BLaER1 treated with 17β-estradiol and CSF1 and Interleukin-3, amounts not matched to agents 10 nM and 100 nM (cell line): Measurements from ENCODE around the gene FGD5.
A peak's percentile ranks its signal among the peaks of the same experiment; 100 is the strongest.

ENCODE experiments used
- H3K27ac ChIP-seq, 11 experiments: shearing (Covaris generic); formaldehyde crosslinking; 2 replicates each; pipeline ENCODE4 v1.8.1; 2022
- H3K27me3 ChIP-seq, 11 experiments: shearing (Covaris generic); formaldehyde crosslinking; 2 replicates each; pipeline ENCODE4 v1.8.1; 2022
- H3K36me3 ChIP-seq, 11 experiments: shearing (Covaris generic); formaldehyde crosslinking; 2 replicates each; pipeline ENCODE4 v1.8.1; 2022
- H3K4me1 ChIP-seq, 10 experiments: shearing (Covaris generic); formaldehyde crosslinking; 2 replicates each; pipeline ENCODE4 v1.8.1; 2022
- H3K4me2 ChIP-seq, 11 experiments: shearing (Covaris generic); formaldehyde crosslinking; 2 replicates each; pipeline ENCODE4 v1.8.1; 2022
- H3K4me3 ChIP-seq, 10 experiments: shearing (Covaris generic); formaldehyde crosslinking; 2 replicates each; pipeline ENCODE4 v1.8.1; 2022
- H3K9ac ChIP-seq, 11 experiments: shearing (Covaris generic); formaldehyde crosslinking; 2 replicates each; pipeline ENCODE4 v1.8.1; 2022
- H3K9me3 ChIP-seq, 11 experiments: shearing (Covaris generic); formaldehyde crosslinking; replicated peaks in 1 of 11; 2 replicates each; pipeline ENCODE4 v1.8.1; 2022
- H4K20me1 ChIP-seq, 11 experiments: shearing (Covaris generic); formaldehyde crosslinking; 2 replicates each; pipeline ENCODE4 v1.8.1; 2022
- Cebpa-rat ChIP-seq, 11 experiments: shearing (Covaris generic); IDR thresholded peaks; 2 replicates each; pipeline ENCODE4 v1.8.1; 2022

FGD5 gene

GRCh38 chr3:14775011-14775410, 43.8 kb upstream of the FGD5 start:
- TF ChIP-seq Cebpa-rat (IDR thresholded peaks at IDR 0.05): no peak
- Histone ChIP-seq H3K4me2 (peak overlapping the region in 8 of 11 experiments; percentile 19 to 73 (median 50); a peak in 13 of 22 replicates), H3K9ac (no peak overlapping the region), H3K4me1 (peaks cover 5 to 40% (median 31%) of the 10 kb centered on the region in 10 experiments; a peak in 16 of 20 replicates), H4K20me1 (no peaks in the 10 kb centered on the region), H3K27ac (no peak overlapping the region), H3K9me3 (peaks cover 17 to 26% (median 21%) of the 10 kb centered on the region in 11 experiments; a peak in 21 of 22 replicates), H3K27me3 (no peaks in the 10 kb centered on the region), H3K36me3 (no peaks in the 10 kb centered on the region), H3K4me3 (no peak overlapping the region)

DNA sequence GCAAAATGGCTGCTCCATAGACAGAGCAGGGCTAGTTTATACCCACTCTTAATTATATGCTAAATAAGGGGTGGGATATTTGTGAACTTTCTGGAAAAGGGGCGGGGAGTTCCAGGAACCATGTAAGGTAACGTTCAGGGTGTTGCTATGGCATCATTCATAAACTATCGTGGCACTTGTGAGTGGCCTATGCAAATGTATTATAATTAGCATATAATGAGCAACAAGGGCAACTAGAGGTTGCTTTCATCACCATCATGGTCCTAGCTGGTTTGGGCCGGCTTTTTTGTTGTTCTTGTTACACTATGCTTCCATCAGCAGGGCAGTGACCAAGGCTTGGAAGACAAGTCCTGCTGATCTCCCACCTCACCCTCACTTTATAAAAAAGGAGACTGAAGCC, 43.2 kb upstream of the FGD5 start:
- Histone ChIP-seq H3K36me3 (no peaks in the 10 kb centered on the region), H3K4me3 (no peak overlapping the region), H4K20me1 (no peaks in the 10 kb centered on the region), H3K27ac (no peak overlapping the region), H3K4me2 (peak overlapping the region in 3 of 11 experiments; percentile 60 to 69 (median 68); a peak in 2 of 22 replicates), H3K27me3 (no peaks in the 10 kb centered on the region), H3K4me1 (peaks cover 5 to 40% (median 31%) of the 10 kb centered on the region in 10 experiments; a peak in 16 of 20 replicates), H3K9ac (no peak overlapping the region), H3K9me3 (peaks cover 17 to 28% (median 24%) of the 10 kb centered on the region in 11 experiments; a peak in 21 of 22 replicates)
- no peak for TF ChIP-seq Cebpa-rat (IDR thresholded peaks at IDR 0.05)

DNA sequence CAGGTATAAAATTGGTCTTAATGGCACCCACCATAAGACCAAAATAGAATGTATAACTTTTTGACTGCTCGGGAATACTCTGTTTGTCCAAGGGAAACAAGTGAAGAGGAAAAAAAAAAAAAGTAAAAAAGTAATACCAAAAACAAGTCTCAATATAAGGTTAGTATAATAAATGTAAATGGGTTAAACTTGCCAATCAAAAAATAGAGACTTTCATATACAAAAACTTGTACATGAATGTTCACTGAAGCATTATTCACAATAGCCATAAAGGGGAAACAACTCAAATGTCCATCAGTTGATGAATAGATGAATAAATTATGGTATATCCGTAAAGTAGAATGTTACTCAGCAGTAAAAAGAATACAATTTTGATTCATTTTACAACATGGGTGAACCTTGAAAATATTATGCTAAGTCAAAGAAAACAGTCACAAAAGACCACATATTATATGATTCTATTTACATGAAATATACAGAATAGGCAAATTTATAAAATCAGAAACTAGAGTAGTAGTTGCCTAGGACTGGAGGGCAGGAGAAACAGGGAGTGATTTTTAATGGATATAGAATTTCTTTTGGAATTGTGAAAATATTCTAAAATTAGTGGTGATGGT, 39.6 kb upstream of the FGD5 start:
- Histone ChIP-seq H3K27me3 (no peaks in the 10 kb centered on the region), H3K4me3 (no peak overlapping the region), H3K4me2 (no peak overlapping the region), H3K9ac (no peak overlapping the region), H3K4me1 (peaks cover 0 to 17% (median 15%) of the 10 kb centered on the region in 10 experiments; a peak in 14 of 20 replicates), H3K27ac (no peak overlapping the region), H3K9me3 (peaks cover 17 to 28% (median 24%) of the 10 kb centered on the region in 11 experiments; a peak in 21 of 22 replicates), H4K20me1 (no peaks in the 10 kb centered on the region), H3K36me3 (no peaks in the 10 kb centered on the region)
- no peak for TF ChIP-seq Cebpa-rat (IDR thresholded peaks at IDR 0.05)

DNA sequence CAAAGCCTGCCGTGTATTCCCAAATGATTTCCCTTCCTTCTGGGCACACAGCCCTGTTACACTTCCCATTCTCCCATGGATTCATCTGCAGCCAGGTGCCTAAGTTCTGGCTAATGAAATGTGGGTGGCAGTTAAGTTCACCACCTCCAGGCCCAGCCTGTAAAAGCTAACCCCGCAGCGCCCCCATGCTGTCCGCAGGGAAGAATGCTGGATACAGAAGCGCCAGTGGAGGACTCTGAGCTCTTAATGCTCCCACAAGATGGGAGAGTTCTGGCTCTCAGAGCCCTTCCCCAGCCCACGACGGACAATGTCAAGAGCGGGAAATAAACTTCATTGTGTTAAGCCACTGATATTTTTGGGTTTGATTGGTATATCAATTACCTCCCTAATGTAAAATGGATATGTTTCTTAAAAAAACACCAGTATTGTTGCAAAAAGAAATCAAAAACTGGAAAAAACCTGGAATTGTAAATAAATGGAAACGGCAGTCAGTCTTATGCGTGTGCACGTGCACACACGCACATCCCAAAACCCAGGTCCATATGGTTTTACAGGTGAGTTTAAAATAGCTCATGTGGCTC, 37.7 kb upstream of the FGD5 start:
- peaks cover 17 to 36% (median 28%) of the 10 kb centered on the region in 11 experiments; a peak in 21 of 22 replicates for H3K9me3 ChIP-seq
- no peaks in the 10 kb centered on the region for H4K20me1 ChIP-seq
- H3K27ac ChIP-seq: no peak overlapping the region
- no peak overlapping the region for H3K9ac ChIP-seq
- H3K36me3 ChIP-seq: no peaks in the 10 kb centered on the region
- H3K4me3 ChIP-seq: no peak overlapping the region
- peaks cover 0 to 11% (median 8%) of the 10 kb centered on the region in 10 experiments; a peak in 12 of 20 replicates for H3K4me1 ChIP-seq
- TF ChIP-seq Cebpa-rat (IDR thresholded peaks at IDR 0.05): no peak
- no peak overlapping the region for H3K4me2 ChIP-seq
- H3K27me3 ChIP-seq: no peaks in the 10 kb centered on the region

DNA sequence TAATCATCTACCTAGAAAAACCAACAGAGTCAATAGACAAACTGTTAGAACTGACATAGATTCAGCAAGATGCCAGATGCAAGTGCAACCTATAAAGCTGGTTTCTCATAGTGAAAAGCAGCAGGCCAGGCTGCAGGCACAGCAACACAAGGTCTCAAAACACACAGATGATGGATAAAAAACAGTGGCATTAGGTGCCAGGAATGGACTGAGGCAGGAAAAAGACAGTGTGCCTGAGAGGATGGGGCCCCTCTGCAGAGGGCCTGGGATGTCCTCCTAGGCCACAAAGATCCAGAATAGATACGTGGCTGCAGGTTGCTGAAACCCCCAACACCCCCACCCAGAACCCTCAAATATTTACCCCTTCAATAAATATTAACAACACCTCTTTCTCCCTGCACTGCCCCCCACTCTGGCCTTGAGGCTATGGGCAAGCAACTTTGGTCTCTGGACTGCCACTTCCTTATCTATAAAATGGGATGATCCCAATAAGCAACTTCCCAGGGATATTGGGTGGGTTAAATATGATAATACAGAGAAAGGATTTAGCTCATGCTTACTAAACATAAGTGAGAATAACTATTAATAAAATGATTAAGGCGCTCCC, 35.2 kb upstream of the FGD5 start:
- Histone ChIP-seq H3K36me3 (no peaks in the 10 kb centered on the region), H3K9me3 (peaks cover 16 to 35% (median 25%) of the 10 kb centered on the region in 11 experiments), H4K20me1 (no peaks in the 10 kb centered on the region), H3K4me3 (no peak overlapping the region), H3K27ac (no peak overlapping the region), H3K27me3 (no peaks in the 10 kb centered on the region), H3K4me1 (peaks cover 0 to 19% (median 13%) of the 10 kb centered on the region in 10 experiments; a peak in 13 of 20 replicates), H3K4me2 (peak overlapping the region in 5 of 11 experiments; percentile 18 to 44 (median 23); a peak in 4 of 22 replicates), H3K9ac (no peak overlapping the region)
- no peak for TF ChIP-seq Cebpa-rat (IDR thresholded peaks at IDR 0.05)

DNA sequence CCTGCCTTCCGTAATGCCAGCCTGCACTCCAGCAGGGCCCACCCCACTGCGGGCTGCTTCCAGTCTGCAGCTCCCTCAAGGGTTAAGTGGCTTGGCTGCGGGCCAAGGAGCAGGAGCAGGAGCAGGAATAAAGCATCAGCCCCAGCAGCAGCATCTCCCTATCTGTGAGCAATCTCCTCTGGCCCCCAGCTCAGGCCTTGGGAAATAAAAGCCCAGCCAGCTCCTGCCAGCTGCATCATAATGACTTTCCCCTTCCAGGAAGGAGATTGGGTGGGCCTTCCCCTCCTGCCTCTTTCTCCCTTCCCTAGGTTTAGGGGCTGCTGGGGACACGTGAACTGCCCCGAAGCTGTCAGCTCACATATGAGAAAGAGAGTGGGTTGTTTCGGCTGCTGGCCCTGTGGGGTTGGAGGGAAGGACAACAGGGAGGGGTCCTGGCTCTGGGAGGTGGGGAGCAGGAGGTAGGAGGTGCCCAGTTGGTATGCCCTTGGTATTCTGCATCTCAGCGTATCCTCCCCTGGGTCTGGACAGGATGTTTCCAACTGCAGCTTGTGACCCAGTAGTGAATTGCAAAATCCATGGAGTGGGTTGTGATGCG, 34.6 kb upstream of the FGD5 start:
- Histone ChIP-seq H3K4me2 (peak overlapping the region in 6 of 11 experiments; percentile 15 to 44 (median 20); a peak in 8 of 22 replicates), H3K4me3 (no peak overlapping the region), H3K27ac (no peak overlapping the region; a peak in 1 of 22 replicates), H4K20me1 (no peaks in the 10 kb centered on the region), H3K36me3 (no peaks in the 10 kb centered on the region), H3K9ac (no peak overlapping the region; a peak in 1 of 22 replicates), H3K4me1 (peaks cover 0 to 21% (median 13%) of the 10 kb centered on the region in 10 experiments; a peak in 13 of 20 replicates), H3K27me3 (no peaks in the 10 kb centered on the region), H3K9me3 (peaks cover 10 to 29% (median 19%) of the 10 kb centered on the region in 11 experiments; a peak in 21 of 22 replicates)
- no peak for TF ChIP-seq Cebpa-rat (IDR thresholded peaks at IDR 0.05)

GRCh38 chr3:14785207-14786155, 33.3 kb upstream of the FGD5 start:
- Histone ChIP-seq H3K9ac (no peak overlapping the region), H3K4me1 (peaks cover 0 to 21% (median 13%) of the 10 kb centered on the region in 10 experiments; a peak in 13 of 20 replicates), H3K4me3 (no peak overlapping the region), H3K9me3 (peaks cover 0 to 18% (median 10%) of the 10 kb centered on the region in 11 experiments; a peak in 9 of 22 replicates), H3K4me2 (no peak overlapping the region), H3K36me3 (no peaks in the 10 kb centered on the region), H3K27ac (no peak overlapping the region), H3K27me3 (no peaks in the 10 kb centered on the region), H4K20me1 (no peaks in the 10 kb centered on the region)
- TF ChIP-seq Cebpa-rat (IDR thresholded peaks at IDR 0.05): no peak

GRCh38 chr3:14786369-14786768, 32.4 kb upstream of the FGD5 start:
- no peak for TF ChIP-seq Cebpa-rat (IDR thresholded peaks at IDR 0.05)
- Histone ChIP-seq H3K27me3 (no peaks in the 10 kb centered on the region), H3K27ac (no peak overlapping the region)

More at GRCh38 chr3:14786369-14786768, 32.4 kb upstream of the FGD5 start:
- Histone ChIP-seq H3K9ac (no peak overlapping the region), H4K20me1 (no peaks in the 10 kb centered on the region), H3K36me3 (no peaks in the 10 kb centered on the region), H3K9me3 (peaks cover 0 to 18% (median 10%) of the 10 kb centered on the region in 11 experiments; a peak in 9 of 22 replicates), H3K4me1 (peaks cover 0 to 21% (median 13%) of the 10 kb centered on the region in 10 experiments; a peak in 13 of 20 replicates), H3K4me3 (no peak overlapping the region), H3K4me2 (no peak overlapping the region)
